GDM1 (cell line): ENCODE results near the gene RGS11.

ENCODE experiments used
- DNase-seq: peaks from one replicate; lab custom pipeline; 2025; lab: John Stamatoyannopoulos, UW

The RGS11 gene

GRCh38 chr16:275786-276232, at the start of gene RGS11:
Gene RGS11, minus strand, starts transcription at chr16:275944. Its CDS starts 33 bp downstream, at chr16:275911.
- no peak for DNase-seq

- DNase-seq = peak; percentile 44
These were observed 48.9 kb upstream of the RGS11 start for GRCh38 chr16:324451-325334.

DNA sequence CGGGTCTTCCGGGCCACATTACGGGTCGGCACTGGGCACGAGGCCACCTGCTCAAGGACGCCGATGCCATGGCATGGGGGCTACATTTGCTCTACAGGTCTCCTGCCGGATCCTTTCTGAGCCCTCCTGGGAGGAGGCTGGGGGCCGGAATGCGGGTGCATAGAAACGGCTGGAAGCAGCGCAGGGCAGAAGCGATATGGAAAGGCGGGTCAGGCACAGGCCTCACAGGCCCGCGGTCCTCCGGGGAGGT, 48.4 kb upstream of the RGS11 start:
- no peak for DNase-seq

DNA sequence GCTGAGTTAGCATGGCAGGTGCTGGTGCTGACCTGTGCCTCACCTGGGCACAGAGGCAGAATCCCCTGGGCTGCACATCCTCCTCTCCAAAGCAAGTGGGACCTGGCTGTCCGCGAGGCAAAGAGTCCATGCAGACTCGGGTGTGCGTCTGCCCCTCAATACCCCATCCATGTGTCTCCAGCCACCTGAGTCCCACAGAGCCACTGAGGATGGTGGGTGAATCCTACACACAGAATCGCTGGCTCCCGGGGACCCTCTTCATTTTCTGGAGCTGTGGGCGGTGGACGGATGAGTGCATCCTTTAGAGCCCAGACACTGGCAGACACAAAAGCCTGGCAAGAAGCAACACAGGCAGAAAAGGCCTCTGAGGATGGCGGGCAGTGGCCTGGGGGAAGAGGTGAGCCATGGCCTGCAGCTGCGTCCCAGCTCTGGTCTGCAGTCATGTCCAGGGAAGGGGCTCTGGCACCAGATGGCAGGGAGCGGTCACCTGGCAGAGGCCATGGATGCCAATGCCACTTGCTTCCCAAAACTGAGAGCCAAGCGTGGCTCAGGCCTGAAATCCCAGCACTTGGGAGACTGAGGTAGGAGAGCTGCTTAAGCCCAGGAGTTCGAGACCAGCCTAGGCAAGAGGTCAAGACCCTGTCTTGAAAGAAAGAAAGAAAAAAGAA, 46.9 kb upstream of the RGS11 start:
- DNase-seq = no peak

GRCh38 chr16:321532-321931, 45.8 kb upstream of the RGS11 start:
- no peak for DNase-seq

- DNase-seq = no peak
These were observed 44.5 kb upstream of the RGS11 start for GRCh38 chr16:320206-320605.

- DNase-seq = no peak
These were observed 42.9 kb upstream of the RGS11 start for GRCh38 chr16:318628-319027.

DNA sequence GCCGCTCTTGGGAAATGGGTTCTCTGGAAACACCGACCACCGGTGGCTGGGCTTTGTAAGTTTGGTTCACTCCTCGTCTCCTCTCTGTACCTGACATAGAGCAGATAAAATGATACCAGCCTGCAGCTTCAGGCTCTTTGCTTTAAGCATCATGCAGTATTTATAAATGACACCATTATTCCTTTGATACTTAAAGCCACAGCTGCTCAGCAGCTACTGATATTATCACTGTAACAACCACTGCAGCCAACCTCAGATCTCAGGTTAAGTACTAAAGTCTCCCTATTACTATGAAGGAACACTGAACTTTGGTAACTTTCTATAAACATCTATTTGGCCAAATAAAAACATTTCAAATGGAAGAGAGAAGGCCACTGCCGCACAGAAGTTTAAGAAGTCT, 41.8 kb upstream of the RGS11 start:
- DNase-seq = no peak

DNA sequence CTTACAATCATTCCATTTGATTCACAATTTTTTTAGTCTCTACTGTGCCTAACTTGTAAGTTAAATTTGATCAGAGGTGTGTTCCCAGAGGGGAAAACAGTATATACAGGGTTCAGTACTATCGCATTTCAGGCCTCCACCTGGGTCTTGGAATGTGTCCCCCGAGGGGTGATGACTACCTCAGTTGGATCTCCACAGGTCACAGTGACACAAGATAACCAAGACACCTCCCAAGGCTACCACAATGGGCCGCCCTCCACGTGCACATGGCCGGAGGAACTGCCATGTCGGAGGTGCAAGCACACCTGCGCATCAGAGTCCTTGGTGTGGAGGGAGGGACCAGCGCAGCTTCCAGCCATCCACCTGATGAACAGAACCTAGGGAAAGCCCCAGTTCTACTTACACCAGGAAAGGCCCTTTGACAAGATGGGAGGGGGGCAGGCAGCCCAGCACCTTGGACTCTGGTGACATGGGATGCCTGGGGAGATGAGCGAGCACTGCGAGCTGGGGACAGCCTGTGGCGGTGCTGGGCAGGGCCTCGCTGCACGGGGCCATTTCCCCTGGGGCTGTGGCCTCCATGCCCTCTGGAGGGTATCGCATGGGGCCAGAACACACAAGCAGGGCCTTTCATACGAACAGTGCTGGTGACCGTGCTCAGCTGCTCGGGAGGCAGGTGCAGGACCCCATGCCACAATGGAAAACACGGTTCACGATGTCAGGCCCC, 41.2 kb upstream of the RGS11 start:
- DNase-seq = no peak

- no peak for DNase-seq
These were observed 39.1 kb upstream of the RGS11 start for GRCh38 chr16:314795-315299.

DNA sequence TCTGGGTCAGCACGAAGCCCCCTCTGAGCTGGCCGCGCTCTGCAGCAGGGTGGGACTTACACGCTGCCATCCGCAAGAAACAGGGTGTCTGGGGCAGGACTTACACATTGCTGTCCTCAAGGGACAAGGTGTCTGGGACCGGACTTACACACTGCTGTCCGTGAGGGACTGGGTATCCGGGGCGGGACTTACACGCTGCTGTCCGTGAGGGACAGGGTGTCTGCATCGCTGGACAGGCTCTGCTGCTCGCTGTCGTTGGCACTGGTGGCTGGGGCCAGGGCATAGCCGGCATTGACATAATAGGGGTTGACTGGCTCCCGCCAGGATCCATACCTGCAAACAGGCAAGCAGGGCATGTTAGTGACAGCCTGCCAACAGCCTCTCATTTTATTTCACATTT, 38.6 kb upstream of the RGS11 start:
- DNase-seq = no peak

DNA sequence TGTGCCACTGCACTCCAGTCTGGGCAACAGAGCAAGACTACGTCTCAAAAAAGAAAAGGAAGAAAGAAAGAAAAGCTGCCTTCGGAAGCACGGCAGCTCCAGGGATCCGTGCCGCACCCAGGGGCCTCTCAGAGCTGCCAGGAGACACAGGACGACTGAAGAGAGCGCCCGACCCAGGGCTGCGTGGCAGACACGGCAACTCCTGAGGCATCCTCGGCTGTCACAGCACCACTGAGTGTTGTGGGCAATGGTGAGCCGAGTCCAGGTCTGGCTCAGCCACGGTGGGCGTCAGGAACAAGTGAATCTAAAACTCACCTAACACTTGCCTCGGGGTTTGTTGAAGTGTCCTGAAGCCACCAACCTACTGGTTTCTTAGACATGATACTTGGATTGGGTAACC, 36.0 kb upstream of the RGS11 start:
- no peak for DNase-seq

DNA sequence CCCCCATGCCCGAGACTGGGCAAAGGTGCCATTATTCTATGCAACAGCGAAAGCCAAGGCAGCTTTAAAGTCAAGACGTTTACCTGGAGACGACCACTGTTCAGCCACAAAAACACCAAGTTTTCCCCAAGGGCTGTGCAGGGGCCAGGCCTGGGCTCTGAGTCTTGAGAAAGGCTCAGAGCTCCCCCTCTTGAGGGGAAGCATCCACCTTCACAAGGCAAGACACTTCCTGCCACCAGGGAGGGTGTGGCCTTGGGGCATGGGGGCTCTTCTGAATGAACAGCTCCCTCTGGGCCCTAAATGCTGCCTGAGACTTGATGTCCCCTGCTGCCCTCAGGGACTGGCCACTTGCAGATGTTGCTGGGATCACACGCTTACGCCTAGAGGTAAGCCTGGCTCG, 33.7 kb upstream of the RGS11 start:
- no peak for DNase-seq

DNA sequence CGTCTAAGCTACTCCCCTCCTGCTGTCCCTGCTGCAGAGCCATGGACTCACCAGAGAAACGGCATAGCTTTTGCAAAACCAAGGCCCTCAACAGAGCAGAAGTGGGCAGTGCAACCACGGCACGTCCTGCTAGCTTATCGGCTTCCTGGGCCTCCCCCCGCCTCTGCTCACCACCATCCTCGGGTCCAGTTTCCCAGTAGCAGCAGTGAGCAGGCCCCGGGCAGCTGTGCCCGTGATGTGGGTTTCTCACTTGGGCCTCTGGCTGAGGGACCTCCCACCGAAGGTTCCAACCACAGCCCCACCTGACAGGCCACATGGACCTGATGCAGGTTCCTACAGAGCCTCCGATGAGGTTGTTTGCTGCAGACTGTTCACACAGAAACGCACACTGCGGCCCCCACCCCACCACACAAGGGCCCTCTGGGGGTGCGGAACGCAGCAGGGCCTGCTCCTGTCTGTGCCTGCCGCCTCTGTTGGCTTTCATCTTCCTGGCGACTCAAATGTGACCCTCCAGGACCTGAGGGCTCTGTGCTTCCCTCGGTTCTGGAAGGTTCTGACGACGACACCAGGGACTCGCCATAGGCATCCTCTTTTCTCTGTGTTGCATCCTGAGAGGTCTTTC, 32.1 kb upstream of the RGS11 start:
- no peak for DNase-seq

GRCh38 chr16:306911-307370, 31.2 kb upstream of the RGS11 start:
- DNase-seq = no peak

- DNase-seq = no peak
These were observed 30.3 kb upstream of the RGS11 start for GRCh38 chr16:305916-306626.

DNA sequence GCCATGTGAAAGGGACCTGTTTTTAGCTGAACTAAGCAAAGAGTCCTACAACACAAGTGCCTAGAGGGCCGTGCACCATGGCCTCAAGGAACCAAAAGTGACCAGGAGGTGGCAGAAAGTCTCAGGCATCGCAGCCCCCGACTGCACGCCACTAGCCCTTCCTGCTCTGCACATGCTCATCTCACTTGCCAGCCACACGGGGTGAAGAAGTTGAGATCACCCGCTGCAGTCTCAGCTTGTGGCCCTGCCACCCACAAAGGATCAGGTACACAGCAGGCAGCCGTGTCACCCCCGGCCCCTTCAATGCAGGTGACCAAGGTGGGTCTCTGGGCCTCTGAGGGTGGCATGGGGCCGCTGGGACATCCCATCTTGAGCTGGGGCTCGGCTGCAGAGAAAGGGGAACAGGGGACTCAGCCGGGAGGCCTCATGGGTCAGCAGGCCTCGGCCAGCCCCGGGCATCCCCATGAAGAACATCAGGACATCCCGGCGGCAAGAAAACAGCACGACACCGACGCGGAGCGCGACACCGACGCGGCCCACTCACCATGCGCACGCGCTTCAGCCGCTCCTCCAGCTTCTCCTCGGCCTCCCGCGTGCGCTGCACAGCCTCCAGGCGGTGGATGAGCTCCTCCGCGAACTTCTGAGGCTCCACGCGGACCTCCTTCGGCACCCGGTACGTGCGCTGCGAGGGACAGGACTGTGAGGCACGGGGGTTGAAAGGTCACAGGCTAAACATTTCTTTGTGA, 28.2 kb upstream of the RGS11 start:
- no peak for DNase-seq

GRCh38 chr16:301950-302349, 26.2 kb upstream of the RGS11 start:
- DNase-seq = no peak

GRCh38 chr16:301235-301634, 25.5 kb upstream of the RGS11 start:
- no peak for DNase-seq

DNA sequence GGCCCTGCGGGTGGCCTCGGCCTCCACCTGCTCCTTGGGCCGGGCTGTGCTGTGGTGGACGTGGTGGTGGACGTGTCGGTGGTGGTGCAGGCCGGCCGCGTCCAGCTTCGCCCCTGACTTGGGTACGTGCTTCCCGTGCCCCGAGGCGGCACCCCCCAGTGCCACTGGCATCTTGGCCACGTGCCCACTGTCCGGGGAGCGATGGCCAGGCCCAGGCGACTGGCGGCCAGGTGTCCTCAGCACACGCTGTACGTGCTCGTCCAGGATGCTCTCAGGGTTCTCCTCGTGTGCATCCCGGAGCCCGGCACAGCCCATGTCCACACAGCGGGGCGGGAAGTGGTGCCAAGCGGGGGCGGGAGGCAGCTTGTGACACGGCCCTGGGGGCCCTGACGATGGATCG, 22.1 kb upstream of the RGS11 start:
- no peak for DNase-seq
